Duodenal mucosa (tissue), 2 donors: ENCODE data around the gene CHST2.
A peak's percentile ranks its signal among the peaks of the same experiment; 100 is the strongest.

Experiments used
- H3K27ac ChIP-seq: one replicate; pipeline ENCODE4 v1.7.0; 2013; ENCODE audit warnings: low read depth, low read length
- H3K27me3 ChIP-seq, 2 donors: one replicate each; pipeline ENCODE4 v1.7.0; 2013; ENCODE audit warnings: low read length in 2 of 2, control low read depth in 1 of 2; ENCODE audit not compliant: insufficient read depth in 2 of 2, control insufficient read depth in 1 of 2
- H3K36me3 ChIP-seq, 2 donors: one replicate each; pipeline ENCODE4 v1.7.0; 2013; ENCODE audit warnings: low read length in 2 of 2, control low read depth in 1 of 2; ENCODE audit not compliant: insufficient read depth in 2 of 2, control insufficient read depth in 1 of 2
- H3K4me1 ChIP-seq, 2 donors: one replicate each; pipeline ENCODE4 v1.7.0; 2013; ENCODE audit warnings: low read length in 2 of 2, control low read depth in 1 of 2; ENCODE audit not compliant: insufficient read depth in 2 of 2, control insufficient read depth in 1 of 2
- H3K4me3 ChIP-seq, 2 donors: one replicate each; pipeline ENCODE4 v1.7.0; 2013; ENCODE audit warnings: low read length in 2 of 2, low read depth in 1 of 2
- H3K9ac ChIP-seq, 2 donors: one replicate each; pipeline ENCODE4 v1.7.0; 2013; ENCODE audit warnings: low read length in 2 of 2, low read depth in 1 of 2
- H3K9me3 ChIP-seq, 2 donors: one replicate each; pipeline ENCODE4 v1.7.0; 2013; ENCODE audit warnings: low read length in 2 of 2, control low read depth in 1 of 2; ENCODE audit not compliant: control insufficient read depth in 1 of 2

Gene CHST2

GRCh38 chr3:143098032-143098764 is 21.4 kb upstream of the CHST2 start:
- Histone ChIP-seq H3K9ac (no peak overlapping the region), H3K4me1 (no peaks in the 10 kb centered on the region), H3K27me3 (no peaks in the 10 kb centered on the region), H3K36me3 (no peaks in the 10 kb centered on the region), H3K27ac (no peak overlapping the region), H3K9me3 (no peaks in the 10 kb centered on the region), H3K4me3 (no peak overlapping the region)

- Histone ChIP-seq H3K36me3 (no peaks in the 10 kb centered on the region), H3K27me3 (no peaks in the 10 kb centered on the region), H3K4me3 (no peak overlapping the region), H3K27ac (no peak overlapping the region), H3K9ac (no peak overlapping the region), H3K4me1 (no peaks in the 10 kb centered on the region), H3K9me3 (no peaks in the 10 kb centered on the region)
Observed at GRCh38 chr3:143099210-143099609, 20.4 kb upstream of the CHST2 start.

DNA sequence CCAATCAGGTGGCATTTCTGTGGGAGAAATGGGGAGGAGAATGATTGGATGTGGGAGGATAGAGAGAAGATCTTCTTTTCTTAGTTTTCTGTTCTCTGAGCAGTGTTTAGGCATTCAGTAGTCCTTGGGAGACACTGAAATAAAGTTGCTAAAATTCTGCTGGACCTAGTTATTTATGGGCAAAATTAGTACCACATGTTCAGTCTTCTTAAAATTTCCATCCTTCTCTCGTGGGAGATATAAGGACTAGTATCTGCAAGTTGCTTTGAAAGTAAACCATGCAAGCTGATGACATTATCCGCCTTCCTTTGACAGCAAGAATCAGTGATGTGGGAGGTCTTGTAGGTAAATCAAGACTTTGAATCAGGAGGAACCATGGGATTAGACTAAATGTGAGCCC is 19.9 kb upstream of the CHST2 start:
- Histone ChIP-seq H3K9ac (no peak overlapping the region), H3K27ac (no peak overlapping the region), H3K9me3 (no peaks in the 10 kb centered on the region), H3K4me3 (no peak overlapping the region), H3K4me1 (no peaks in the 10 kb centered on the region), H3K36me3 (no peaks in the 10 kb centered on the region), H3K27me3 (no peaks in the 10 kb centered on the region)

GRCh38 chr3:143100451-143100850 is 19.1 kb upstream of the CHST2 start:
- no peaks in the 10 kb centered on the region for H3K4me1 ChIP-seq
- no peak overlapping the region for H3K9ac ChIP-seq
- H3K4me3 ChIP-seq = no peak overlapping the region
- H3K9me3 ChIP-seq = peaks cover 4 to 6% of the 10 kb centered on the region in 2 donors
- H3K27me3 ChIP-seq = no peaks in the 10 kb centered on the region
- H3K27ac ChIP-seq = no peak overlapping the region
- no peaks in the 10 kb centered on the region for H3K36me3 ChIP-seq

DNA sequence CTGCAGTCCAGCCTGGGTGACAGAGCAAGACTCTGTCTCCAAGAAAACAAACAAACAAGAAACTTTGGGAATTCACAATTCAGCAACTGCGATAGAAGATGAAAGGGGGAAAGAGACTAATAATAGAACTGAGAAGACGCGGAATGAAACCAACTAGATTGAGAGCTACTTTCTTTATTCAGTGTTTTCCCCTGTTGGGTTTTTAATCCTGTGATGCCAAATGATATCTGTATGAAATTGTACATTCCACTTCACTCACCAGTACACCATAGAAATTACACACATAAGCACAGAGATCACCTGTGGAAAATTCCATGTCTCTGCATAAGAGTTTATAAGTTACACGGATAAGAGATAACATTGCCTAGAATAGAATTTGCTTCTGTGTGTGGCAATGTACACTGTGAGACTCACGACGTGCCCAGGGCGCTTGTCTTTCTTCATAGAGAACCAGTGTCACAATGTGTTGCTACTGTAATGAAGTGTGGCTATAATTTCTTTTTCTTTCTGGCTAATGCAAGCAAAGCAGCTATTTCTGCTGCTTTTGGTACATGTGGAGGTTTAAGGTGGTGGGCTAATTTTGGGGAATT is 17.7 kb upstream of the CHST2 start:
- Histone ChIP-seq H3K9ac (no peak overlapping the region), H3K4me1 (no peaks in the 10 kb centered on the region), H3K36me3 (no peaks in the 10 kb centered on the region), H3K9me3 (peaks cover 8% of the 10 kb centered on the region in 2 donors), H3K27me3 (no peaks in the 10 kb centered on the region), H3K4me3 (no peak overlapping the region), H3K27ac (no peak overlapping the region)

DNA sequence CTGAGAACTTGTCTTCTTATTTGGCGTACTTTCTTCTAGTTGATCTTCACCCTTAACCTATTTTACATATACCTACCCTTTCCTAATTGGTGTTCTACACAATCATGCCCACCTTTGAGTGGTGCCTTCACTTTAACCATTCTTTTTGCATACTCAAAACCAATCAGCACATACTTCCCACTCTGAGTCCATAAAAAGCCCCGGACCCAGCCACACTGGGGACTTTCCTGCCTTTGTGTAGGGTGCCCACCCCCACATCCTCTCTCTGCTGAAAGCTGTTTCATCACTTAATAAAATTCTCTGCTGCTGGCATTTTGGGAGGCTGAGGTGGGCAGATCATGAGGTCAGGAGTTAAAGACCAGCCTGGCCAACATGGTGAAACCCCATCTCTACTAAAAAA is 15.9 kb upstream of the CHST2 start:
- Histone ChIP-seq H3K4me1 (no peaks in the 10 kb centered on the region), H3K36me3 (no peaks in the 10 kb centered on the region), H3K27me3 (no peaks in the 10 kb centered on the region), H3K9ac (no peak overlapping the region), H3K27ac (no peak overlapping the region), H3K9me3 (peaks cover 8% of the 10 kb centered on the region in 2 donors), H3K4me3 (no peak overlapping the region)

GRCh38 chr3:143105170-143105569 is 14.4 kb upstream of the CHST2 start:
- H3K27me3 ChIP-seq = no peaks in the 10 kb centered on the region
- H3K36me3 ChIP-seq = no peaks in the 10 kb centered on the region
- H3K9me3 ChIP-seq = peaks cover 8% of the 10 kb centered on the region in 2 donors
- H3K4me1 ChIP-seq = no peaks in the 10 kb centered on the region
- H3K9ac ChIP-seq = no peak overlapping the region
- H3K27ac ChIP-seq = no peak overlapping the region
- no peak overlapping the region for H3K4me3 ChIP-seq

GRCh38 chr3:143109861-143110260 is 9.7 kb upstream of the CHST2 start:
- Histone ChIP-seq H3K9ac (no peak overlapping the region), H3K4me1 (no peaks in the 10 kb centered on the region), H3K27me3 (no peaks in the 10 kb centered on the region)

GRCh38 chr3:143110371-143110770 is 9.2 kb upstream of the CHST2 start:
- Histone ChIP-seq H3K36me3 (no peaks in the 10 kb centered on the region), H3K9ac (no peak overlapping the region), H3K27ac (no peak overlapping the region), H3K4me1 (no peaks in the 10 kb centered on the region), H3K27me3 (no peaks in the 10 kb centered on the region), H3K9me3 (peaks cover 3 to 4% of the 10 kb centered on the region in 2 donors), H3K4me3 (no peak overlapping the region)

More at GRCh38 chr3:143109861-143110260, 9.7 kb upstream of the CHST2 start:
- Histone ChIP-seq H3K9me3 (peaks cover 8% of the 10 kb centered on the region in 2 donors), H3K4me3 (no peak overlapping the region), H3K27ac (no peak overlapping the region), H3K36me3 (no peaks in the 10 kb centered on the region)

DNA sequence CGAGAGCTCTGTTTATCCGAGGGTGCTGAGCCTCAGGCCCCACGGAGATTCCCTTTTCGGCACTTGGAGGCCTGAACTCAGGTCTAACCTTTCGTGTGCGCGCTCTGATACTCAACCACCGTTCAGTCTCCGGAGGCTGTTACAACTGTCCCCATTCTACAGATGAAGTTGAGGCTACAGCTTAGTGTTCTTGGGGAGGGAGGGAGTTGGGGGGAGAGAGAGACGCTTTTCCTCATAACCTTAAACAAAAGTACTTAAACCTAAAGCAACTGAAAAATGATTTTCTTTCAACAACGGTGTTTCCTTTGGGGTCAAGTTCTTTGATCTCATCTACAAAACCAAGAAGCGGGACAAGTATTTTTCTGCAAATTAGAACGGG is 952 bp upstream of the CHST2 start:
- Histone ChIP-seq H3K36me3 (no peaks in the 10 kb centered on the region), H3K27me3 (peaks cover 23 to 26% of the 10 kb centered on the region in 2 donors), H3K4me3 (peak overlapping the region; percentile 79 to 86)

More for the DNA sequence above, 952 bp upstream of the CHST2 start:
- H3K27ac ChIP-seq = no peak overlapping the region
- no peaks in the 10 kb centered on the region for H3K9me3 ChIP-seq
- H3K4me1 ChIP-seq = peaks cover 5 to 9% of the 10 kb centered on the region in 2 donors
- peak overlapping the region; percentile 42 to 44 for H3K9ac ChIP-seq
